Measurements from ENCODE around the gene NTSR1. TPM values are rescaled to one million over a fixed set of nuclear protein-coding genes. Genes with fewer than 3 reads are reported as not detected.

Gene NTSR1
- total and polyA plus RNA-seq, 2 of the 13 experiments (the other 11 are each of a cell fraction or from before 2014, with no cell fraction given): 0.09 to 0.12 TPM

- TF ChIP-seq ZNF276 (CRISPR knock-in tag; IDR thresholded peaks at IDR 0.05; ENCODE audit: low read depth) (no peak), CEBPG (CRISPR knock-in tag; IDR thresholded peaks at IDR 0.05) (peak; percentile 37; the same call in 1 of the 2 replicates), FOXK2 (IDR thresholded peaks at IDR 0.05) (no peak), MAFG (CRISPR knock-in tag; IDR thresholded peaks at IDR 0.05) (no peak), ZNF780A (CRISPR knock-in tag; IDR thresholded peaks at IDR 0.05) (no peak), ZSCAN25 (CRISPR knock-in tag; IDR thresholded peaks at IDR 0.05) (peak; percentile 87), SMARCC2 (IDR thresholded peaks at IDR 0.05) (no peak), PHB2 (IDR thresholded peaks at IDR 0.05; ENCODE audit: partially characterized antibody) (no peak), ZNF3 (CRISPR knock-in tag; IDR thresholded peaks at IDR 0.05) (no peak), ZBTB38 (CRISPR knock-in tag; IDR thresholded peaks at IDR 0.05) (no peak; the same call in 1 of the 2 replicates), ZNF547 (CRISPR knock-in tag; IDR thresholded peaks at IDR 0.05) (peak; percentile 81), ATAD3A (CRISPR knock-in tag; IDR thresholded peaks at IDR 0.05) (no peak; the same call in 1 of the 2 replicates), XBP1 (CRISPR knock-in tag; IDR thresholded peaks at IDR 0.05) (no peak), ARID5B (CRISPR knock-in tag; IDR thresholded peaks at IDR 0.05) (peak; percentile 71), SP2 (CRISPR knock-in tag; IDR thresholded peaks at IDR 0.05) (no peak), ZNF558 (CRISPR knock-in tag; IDR thresholded peaks at IDR 0.05; ENCODE audit: borderline replicate concordance) (no peak), ZHX2 (IDR thresholded peaks at IDR 0.05; ENCODE audit: low read depth) (peak; percentile 64; the same call in 1 of the 2 replicates), ZHX2 (CRISPR knock-in tag; IDR thresholded peaks at IDR 0.05; ENCODE audit: borderline replicate concordance) (no peak), ZNF530 (CRISPR knock-in tag; IDR thresholded peaks at IDR 0.05; ENCODE audit: low read depth) (no peak)
These were observed 82.9 kb downstream of the NTSR1 start (continued) for GRCh38 chr20:62791301-62792181.
